Testis (tissue), 3 donors: ENCODE measurements around the gene IL23R. TPM values are rescaled to one million over a fixed set of nuclear protein-coding genes. Genes with fewer than 3 reads are reported as not detected.
"Not testable (repeated sequence)": the region's sequence is repeated elsewhere in the genome, so short reads cannot be mapped to it uniquely, and the experiment has no call there.

ENCODE experiments used
- DNase-seq: peaks from one replicate; pipeline ENCODE4 v3.0.0-alpha.2; 2019
- H3K27ac ChIP-seq, 2 donors: fragments of 200-600 bp; sonication (generic); one replicate each; pipeline ENCODE4 v1.5.1; 2019
- H3K27me3 ChIP-seq: fragments of 200-600 bp; sonication (generic); one replicate; pipeline ENCODE4 v1.5.1; 2019
- H3K36me3 ChIP-seq: fragments of 200-600 bp; sonication (generic); one replicate; pipeline ENCODE4 v1.5.1; 2017; ENCODE audit warnings: low read depth; ENCODE audit errors: missing control alignments
- H3K4me1 ChIP-seq: fragments of 200-600 bp; sonication (generic); one replicate; pipeline ENCODE4 v1.5.1; 2019
- H3K4me3 ChIP-seq, 2 donors: fragments of 200-600 bp; sonication (generic); one replicate each; pipeline ENCODE4 v1.5.1; 2017 to 2019
- H3K9me3 ChIP-seq: fragments of 200-600 bp; sonication (generic); one replicate; pipeline ENCODE4 v1.5.1; 2017
- CTCF ChIP-seq, 3 experiments: fragments of 450-650 bp in 2 of 3; fragments of 200-600 bp in 1 of 3; sonication (generic) in 1 of 3; IDR thresholded peaks; one replicate each; pipeline ENCODE4 v1.5.1; 2016 to 2019; ENCODE audit warnings: antibody characterized with exemption in 3 of 3, mild to moderate bottlenecking in 2 of 3, moderate library complexity in 1 of 3
- POLR2A ChIP-seq: fragments of 450-650 bp; IDR thresholded peaks from one replicate; pipeline ENCODE4 v1.6.1; 2017; ENCODE audit warnings: antibody characterized with exemption, mild to moderate bottlenecking, moderate library complexity
- WGBS, 2 donors: methylation state at CpG; one replicate each; pipeline ENCODE4 v1.1.5; 2018; 5-methylcytosine and 5-hydroxymethylcytosine counted together
- intact Hi-C: fragments of 100-400 bp; cut with DNase I; formaldehyde crosslinking; loops from one replicate; pipeline ENCODE4 v1.15.1; 2023; ENCODE audit warnings: low total_unique reads
- polyA plus RNA-seq: library from polyadenylated mRNA; stranded (reverse); fragments of 350-450 nt; fragmentation: Illumina TruSeq; extraction: RNeasy Lipid Tissue Mini Kit (QIAGEN cat#74804); gene quantifications from one replicate; pipeline ENCODE4 v1.2.3, GENCODE V29; 2014; ENCODE audit warnings: low read depth, low replicate concordance; ENCODE audit not compliant: insufficient read depth
- total RNA-seq, 2 donors: library from RNA; depleted of rRNA; stranded (reverse); fragments of >200 nt; gene quantifications; one replicate each; pipeline ENCODE4 v1.2.3, GENCODE V29; 2016

The IL23R gene
- total and polyA plus RNA-seq, 3 donors from 2014 or later, result 1.5 to 2.6 (median 2.2) TPM

DNA sequence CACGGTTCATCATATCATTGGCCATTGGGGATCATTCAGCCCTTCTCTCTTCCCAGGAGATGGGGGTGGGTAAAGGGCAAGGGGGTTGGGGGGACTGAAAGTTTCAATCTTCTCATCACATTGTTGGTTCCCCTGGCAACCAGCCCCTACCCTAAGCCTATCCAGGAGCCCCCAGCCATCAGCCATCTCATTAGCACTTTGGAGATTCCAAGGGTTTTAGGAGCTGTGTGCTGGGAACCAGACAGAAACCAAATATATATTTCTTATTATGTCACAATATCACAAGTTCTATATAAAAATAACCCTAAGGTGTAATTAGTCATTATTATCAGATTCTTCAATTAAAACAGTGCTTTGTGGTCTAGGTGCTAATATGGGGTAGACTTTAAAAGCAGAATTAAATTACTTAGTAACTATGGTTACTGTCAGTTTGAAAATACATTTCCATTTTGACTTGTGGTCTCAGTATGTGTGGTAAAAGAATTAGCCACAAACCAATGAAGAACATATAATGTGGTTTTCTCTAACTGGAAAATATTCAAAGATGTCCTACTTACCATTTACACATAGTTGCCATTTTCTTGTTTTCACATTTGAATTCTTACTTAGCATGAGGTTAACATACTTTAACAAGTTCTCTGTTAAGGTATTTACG lies 28.1 kb downstream of the IL23R start:
- TF ChIP-seq POLR2A (no peak), CTCF (IDR thresholded peaks at IDR 0.05) (no peak)
- H3K36me3 ChIP-seq, result no peaks in the 10 kb centered on the region
- intact Hi-C loops, result no loop called here
- no peak overlapping the region for H3K27ac ChIP-seq
- DNase-seq, result no peak
- no peaks in the 10 kb centered on the region for H3K9me3 ChIP-seq
- no peak overlapping the region for H3K4me3 ChIP-seq
- H3K4me1 ChIP-seq, result peaks cover 13% of the 10 kb centered on the region
- WGBS, 2 donors, result 74 to 91% methylated on average over 2 of the region's 2 CpGs
- H3K27me3 ChIP-seq, result no peaks in the 10 kb centered on the region

DNA sequence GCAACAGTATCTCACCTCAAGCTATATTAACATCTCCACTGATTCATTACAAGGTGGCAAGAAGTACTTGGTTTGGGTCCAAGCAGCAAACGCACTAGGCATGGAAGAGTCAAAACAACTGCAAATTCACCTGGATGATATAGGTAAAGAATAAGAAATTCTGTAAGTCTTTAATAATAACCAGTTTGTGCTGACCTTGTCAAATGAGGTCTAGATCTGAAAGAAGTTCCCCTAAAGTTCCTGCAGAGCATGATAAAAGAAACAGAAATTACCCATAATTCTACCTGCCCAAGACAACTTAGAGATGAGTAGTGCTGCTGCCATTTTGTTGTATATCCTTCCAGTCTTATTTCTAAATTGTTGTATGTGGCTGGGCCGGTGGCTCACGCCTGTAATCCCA lies 34.5 kb downstream of the IL23R start:
- 93 to 98% methylated on average over 3 of the region's 3 CpGs for WGBS, 2 donors
- DNase-seq, result no peak
- no peaks in the 10 kb centered on the region for H3K27me3 ChIP-seq
- no peak overlapping the region for H3K27ac ChIP-seq
- no peak overlapping the region for H3K4me3 ChIP-seq
- no peaks in the 10 kb centered on the region for H3K9me3 ChIP-seq
- H3K36me3 ChIP-seq, result no peaks in the 10 kb centered on the region
- intact Hi-C loops, result no loop called here
- no peaks in the 10 kb centered on the region for H3K4me1 ChIP-seq
- TF ChIP-seq CTCF (IDR thresholded peaks at IDR 0.05) (no peak), POLR2A (no peak)

DNA sequence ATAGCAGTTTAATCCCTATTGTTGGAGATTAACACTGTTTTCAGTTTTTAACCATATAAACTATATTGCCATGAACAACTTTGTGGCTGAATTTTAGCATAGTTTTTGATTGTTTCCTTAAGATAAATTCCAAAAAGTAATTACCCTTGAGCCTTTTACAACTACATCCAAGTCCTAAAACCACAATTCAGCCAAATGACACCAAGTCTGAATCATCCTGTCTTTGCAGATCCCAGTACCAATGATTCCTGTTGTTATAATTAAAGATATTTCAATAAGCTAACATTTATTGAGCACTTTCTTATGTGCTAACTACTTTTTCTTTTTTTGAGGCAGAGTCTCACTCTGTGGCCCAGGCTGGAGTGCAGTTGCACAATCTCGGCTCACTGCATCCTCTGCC lies 35.6 kb downstream of the IL23R start:
- H3K27ac ChIP-seq, result no peak overlapping the region
- intact Hi-C loops, result no loop called here
- H3K4me3 ChIP-seq, result no peak overlapping the region
- no peaks in the 10 kb centered on the region for H3K27me3 ChIP-seq
- WGBS, 2 donors, result 79 to 93% methylated on average over 1 of the region's 1 CpG
- H3K4me1 ChIP-seq, result no peaks in the 10 kb centered on the region
- no peak for TF ChIP-seq POLR2A
- no peak for TF ChIP-seq CTCF (IDR thresholded peaks at IDR 0.05)
- H3K9me3 ChIP-seq, result no peaks in the 10 kb centered on the region
- no peak for DNase-seq
- H3K36me3 ChIP-seq, result no peaks in the 10 kb centered on the region

DNA sequence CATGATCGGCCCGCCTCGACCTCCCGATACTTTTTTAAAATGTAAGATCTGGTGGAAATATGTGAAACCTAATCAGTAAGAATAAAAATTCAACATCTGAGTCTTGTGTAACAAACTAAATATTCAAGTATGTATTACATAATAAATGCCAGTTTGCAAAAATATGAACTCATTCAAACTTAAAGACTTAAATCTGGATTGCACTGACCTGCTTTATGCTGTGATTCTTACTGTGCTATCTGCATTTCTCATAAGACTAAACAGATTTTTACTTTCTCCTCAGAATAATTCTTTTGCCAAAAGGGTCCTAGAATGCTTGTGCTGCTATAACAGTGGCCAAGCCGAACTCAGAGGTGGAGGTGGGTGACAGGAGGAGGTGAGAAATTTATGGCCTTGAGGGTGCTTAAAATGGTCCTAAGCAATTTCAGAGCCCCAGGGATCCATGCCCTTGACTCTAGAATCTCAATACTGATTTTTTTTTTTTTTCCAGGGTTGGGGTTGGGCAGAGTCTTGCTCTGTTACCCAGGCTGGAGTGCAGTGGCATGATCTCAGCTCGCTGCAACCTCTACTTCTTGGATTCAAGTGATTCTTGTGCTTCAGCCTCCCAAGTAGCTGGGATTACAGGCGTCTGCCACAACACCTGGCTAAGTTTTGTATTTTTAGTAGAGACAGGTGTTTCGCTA lies 38.2 kb downstream of the IL23R start:
- WGBS, 2 donors, result 54 to 77% methylated on average over 8 of the region's 8 CpGs
- intact Hi-C loops, result no loop called here

DNA sequence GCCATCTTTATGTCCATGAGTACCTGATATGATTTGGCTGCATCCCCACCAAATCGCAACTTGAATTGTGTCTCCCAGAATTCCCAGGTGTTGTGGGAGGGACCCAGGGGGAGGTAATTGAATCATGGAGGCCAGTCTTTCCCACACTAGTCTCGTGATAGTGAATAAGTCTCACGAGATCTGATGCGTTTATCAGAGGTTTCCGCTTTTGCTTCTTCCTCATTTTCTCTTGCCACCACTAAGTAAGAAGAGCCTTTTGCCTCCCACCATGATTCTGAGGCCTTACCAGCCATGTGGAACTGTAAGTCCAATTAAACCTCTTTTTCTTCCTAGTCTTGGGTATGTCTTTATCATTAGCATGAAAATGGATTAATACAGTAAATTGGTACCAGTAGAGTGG lies 41.1 kb downstream of the IL23R start:
- H3K9me3 ChIP-seq, H3K27me3 ChIP-seq, H3K4me1 ChIP-seq, intact Hi-C loops, H3K4me3 ChIP-seq, DNase-seq, H3K27ac ChIP-seq, H3K36me3 ChIP-seq: not testable (repeated sequence)
- 83 to 98% methylated on average over 5 of the region's 5 CpGs for WGBS, 2 donors

More for the DNA sequence above, 38.2 kb downstream of the IL23R start:
- Histone ChIP-seq H3K27ac (no peak overlapping the region), H3K27me3 (no peaks in the 10 kb centered on the region), H3K36me3 (no peaks in the 10 kb centered on the region), H3K4me1 (no peaks in the 10 kb centered on the region), H3K9me3 (no peaks in the 10 kb centered on the region), H3K4me3 (no peak overlapping the region)
- no peak for TF ChIP-seq CTCF (IDR thresholded peaks at IDR 0.05)
- DNase-seq, result no peak
